ENCODE data around the gene GOLGB1. TPM values are rescaled to one million over a fixed set of nuclear protein-coding genes. Genes with fewer than 3 reads are reported as not detected.

GOLGB1 gene
- total RNA-seq, 1 donor from 2014 or later = 87.9 TPM

DNA sequence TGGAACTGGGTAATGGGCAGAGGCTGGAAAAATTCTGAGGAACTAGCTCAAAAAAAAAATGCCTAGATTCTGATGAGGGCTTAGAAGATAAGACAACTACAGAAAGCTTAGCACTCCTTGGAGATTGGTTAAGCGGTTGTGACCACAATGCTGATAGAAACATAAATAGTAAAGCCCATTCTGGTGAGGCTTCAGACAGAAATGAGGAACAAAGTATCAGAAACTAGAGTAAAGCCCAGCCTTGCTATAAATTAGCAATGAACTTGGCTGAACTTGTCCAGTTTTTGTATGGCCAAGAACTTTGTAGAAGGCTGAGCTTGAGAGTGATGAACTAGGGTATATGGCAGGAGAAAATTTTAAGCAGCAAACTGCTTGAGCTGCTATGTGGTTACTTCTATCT lies 25.4 kb downstream of the GOLGB1 start:
- Histone ChIP-seq H3K9me3 (no peaks in the 10 kb centered on the region), H3K27me3 (no peaks in the 10 kb centered on the region), H3K36me3 (peaks cover 73 to 91% of the 10 kb centered on the region in 2 donors), H3K4me3 (no peak overlapping the region), H3K4me1 (no peaks in the 10 kb centered on the region), H3K27ac (no peak overlapping the region)
- intact Hi-C loops (cut with DNase I) = no loop called here
- no peak for DNase-seq (ENCODE audit: low spot score in 2 of 2)
- TF ChIP-seq, protein P1, sequence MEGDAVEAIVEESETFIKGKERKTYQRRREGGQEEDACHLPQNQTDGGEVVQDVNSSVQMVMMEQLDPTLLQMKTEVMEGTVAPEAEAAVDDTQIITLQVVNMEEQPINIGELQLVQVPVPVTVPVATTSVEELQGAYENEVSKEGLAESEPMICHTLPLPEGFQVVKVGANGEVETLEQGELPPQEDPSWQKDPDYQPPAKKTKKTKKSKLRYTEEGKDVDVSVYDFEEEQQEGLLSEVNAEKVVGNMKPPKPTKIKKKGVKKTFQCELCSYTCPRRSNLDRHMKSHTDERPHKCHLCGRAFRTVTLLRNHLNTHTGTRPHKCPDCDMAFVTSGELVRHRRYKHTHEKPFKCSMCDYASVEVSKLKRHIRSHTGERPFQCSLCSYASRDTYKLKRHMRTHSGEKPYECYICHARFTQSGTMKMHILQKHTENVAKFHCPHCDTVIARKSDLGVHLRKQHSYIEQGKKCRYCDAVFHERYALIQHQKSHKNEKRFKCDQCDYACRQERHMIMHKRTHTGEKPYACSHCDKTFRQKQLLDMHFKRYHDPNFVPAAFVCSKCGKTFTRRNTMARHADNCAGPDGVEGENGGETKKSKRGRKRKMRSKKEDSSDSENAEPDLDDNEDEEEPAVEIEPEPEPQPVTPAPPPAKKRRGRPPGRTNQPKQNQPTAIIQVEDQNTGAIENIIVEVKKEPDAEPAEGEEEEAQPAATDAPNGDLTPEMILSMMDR (IDR thresholded peaks at IDR 0.05) = no peak

DNA sequence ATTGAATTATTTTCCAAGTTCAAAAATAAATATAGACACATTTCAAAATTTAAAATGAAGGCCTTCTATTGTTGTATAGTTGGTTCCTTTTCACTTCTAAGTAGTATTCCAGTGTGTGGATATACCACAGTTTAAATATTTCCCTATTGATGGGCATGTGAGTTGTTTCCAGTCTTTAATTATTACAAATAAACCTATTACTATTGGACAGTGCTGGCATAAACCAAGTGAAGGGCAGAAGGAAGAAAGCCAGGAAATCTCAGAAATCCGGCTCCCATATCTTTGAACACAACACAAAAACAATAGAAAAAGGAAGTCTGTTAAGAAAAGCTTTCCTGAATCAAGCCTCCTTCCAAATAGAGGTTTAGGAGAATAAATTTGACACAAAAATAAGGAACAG lies 26.1 kb downstream of the GOLGB1 start:
- no peak overlapping the region for H3K27ac ChIP-seq
- TF ChIP-seq, protein P1 (IDR thresholded peaks at IDR 0.05) = no peak
- intact Hi-C loops (cut with DNase I) = no loop called here
- no peaks in the 10 kb centered on the region for H3K4me1 ChIP-seq
- no peaks in the 10 kb centered on the region for H3K9me3 ChIP-seq
- no peak overlapping the region for H3K4me3 ChIP-seq
- no peak for DNase-seq (ENCODE audit: low spot score in 2 of 2)
- H3K27me3 ChIP-seq = no peaks in the 10 kb centered on the region
- H3K36me3 ChIP-seq = peaks cover 70 to 92% of the 10 kb centered on the region in 2 donors

DNA sequence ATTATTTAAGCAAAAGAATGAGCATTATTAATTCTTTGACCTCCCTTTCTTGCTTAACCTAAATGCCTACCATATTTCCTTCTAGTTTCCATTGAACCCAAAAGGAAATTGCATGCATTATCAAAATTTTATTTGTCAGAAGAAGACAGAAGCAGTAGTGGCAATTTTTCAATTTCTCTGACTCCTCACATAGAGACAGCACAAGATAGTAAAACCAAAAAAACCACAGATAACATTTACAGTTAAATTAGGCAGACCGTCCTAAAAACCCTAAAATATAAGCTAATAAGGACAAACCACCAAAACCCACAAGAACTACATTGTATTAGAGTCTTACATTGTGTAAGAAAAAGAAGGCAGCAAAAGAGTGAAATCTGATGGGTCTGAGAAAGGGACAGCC lies 27.1 kb downstream of the GOLGB1 start:
- DNase-seq (ENCODE audit: low spot score in 2 of 2) = no peak
- no peak overlapping the region for H3K27ac ChIP-seq
- H3K4me3 ChIP-seq = no peak overlapping the region
- TF ChIP-seq, protein P1 (IDR thresholded peaks at IDR 0.05) = no peak
- H3K9me3 ChIP-seq = no peaks in the 10 kb centered on the region
- H3K4me1 ChIP-seq = no peaks in the 10 kb centered on the region
- peaks cover 67 to 92% of the 10 kb centered on the region in 2 donors for H3K36me3 ChIP-seq
- H3K27me3 ChIP-seq = no peaks in the 10 kb centered on the region
- intact Hi-C loops (cut with DNase I) = no loop called here

DNA sequence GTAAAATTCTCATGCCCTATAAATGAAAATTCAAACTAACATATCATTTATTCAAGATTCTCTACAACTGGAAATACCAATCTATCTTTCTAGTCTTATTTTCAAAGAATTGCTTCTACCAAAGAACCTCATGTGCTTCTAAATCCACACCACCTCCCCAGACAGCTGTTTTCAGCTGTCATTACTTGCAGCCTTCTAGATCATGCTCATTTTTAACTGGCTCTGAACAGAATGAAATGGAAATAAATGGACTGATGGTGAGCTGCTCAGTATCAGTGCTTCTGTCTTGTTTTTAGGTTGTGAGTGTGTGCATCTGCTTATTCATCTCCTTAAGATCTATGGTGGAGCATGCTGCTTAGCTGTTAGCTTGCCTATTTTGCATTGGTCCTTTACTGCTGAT lies 29.4 kb downstream of the GOLGB1 start:
- intact Hi-C loops (cut with DNase I) = no loop called here
- no peak overlapping the region for H3K4me3 ChIP-seq
- TF ChIP-seq, protein P1 (IDR thresholded peaks at IDR 0.05) = no peak
- H3K36me3 ChIP-seq = peaks cover 73 to 99% of the 10 kb centered on the region in 2 donors
- no peak overlapping the region for H3K27ac ChIP-seq
- DNase-seq (ENCODE audit: low spot score in 2 of 2) = no peak
- H3K4me1 ChIP-seq = no peaks in the 10 kb centered on the region
- H3K9me3 ChIP-seq = no peaks in the 10 kb centered on the region
- H3K27me3 ChIP-seq = no peaks in the 10 kb centered on the region

DNA sequence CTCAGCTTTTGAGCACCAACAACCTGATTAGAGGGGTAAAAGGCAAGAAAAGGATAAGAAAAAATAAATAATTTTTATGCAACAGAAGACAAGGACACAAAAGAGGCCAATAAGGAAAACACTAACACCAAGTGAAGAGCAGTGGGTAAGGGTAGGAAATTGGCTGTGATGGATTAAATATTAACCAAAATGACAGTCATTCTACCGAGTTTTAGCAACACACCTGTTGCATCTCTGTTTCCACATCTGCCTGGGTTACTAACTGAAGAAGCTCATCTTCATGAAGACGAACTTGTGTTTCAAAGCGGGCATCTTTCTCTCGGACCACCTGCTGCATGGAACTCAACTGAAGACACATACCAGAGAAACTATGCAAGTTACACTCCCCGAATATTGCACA lies 30.1 kb downstream of the GOLGB1 start:
- Histone ChIP-seq H3K27ac (no peak overlapping the region), H3K9me3 (no peaks in the 10 kb centered on the region), H3K36me3 (peaks cover 73 to 99% of the 10 kb centered on the region in 2 donors), H3K27me3 (no peaks in the 10 kb centered on the region), H3K4me3 (no peak overlapping the region), H3K4me1 (no peaks in the 10 kb centered on the region)
- intact Hi-C loops (cut with DNase I) = no loop called here
- TF ChIP-seq, protein P1 (IDR thresholded peaks at IDR 0.05) = no peak
- no peak for DNase-seq (ENCODE audit: low spot score in 2 of 2)

DNA sequence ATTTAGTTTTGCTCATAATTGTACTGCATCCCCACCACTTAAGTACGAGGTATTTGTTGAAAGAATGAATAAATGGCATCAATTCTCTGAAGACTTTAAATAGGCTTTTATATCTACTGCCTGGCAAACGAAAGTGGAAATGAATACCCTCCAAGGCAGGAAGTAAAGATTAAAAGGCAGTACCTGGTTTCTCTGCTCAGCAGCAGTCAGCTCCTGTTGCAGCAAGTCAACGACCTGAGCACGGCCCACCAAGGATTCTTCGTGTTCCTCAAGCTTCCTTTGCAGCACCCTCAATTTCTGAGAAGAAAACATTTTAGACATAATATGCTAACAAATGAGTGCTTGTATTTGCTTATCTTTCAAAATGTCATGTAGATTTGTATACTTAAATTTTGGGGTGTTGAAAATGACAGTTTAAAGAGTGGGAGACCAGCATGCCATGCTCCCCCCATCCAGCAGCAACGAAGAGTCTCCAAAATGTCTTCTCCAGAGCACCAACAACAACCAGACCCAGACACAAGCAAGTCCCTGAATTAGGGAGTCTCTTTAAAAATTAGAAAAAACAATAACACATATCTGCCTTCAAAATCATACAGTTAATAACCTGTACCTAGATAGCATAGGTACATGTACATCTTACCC lies 31.2 kb downstream of the GOLGB1 start:
- no peaks in the 10 kb centered on the region for H3K9me3 ChIP-seq
- no peaks in the 10 kb centered on the region for H3K4me1 ChIP-seq
- no peak for DNase-seq (ENCODE audit: low spot score in 2 of 2)
- H3K36me3 ChIP-seq = peaks cover 73 to 99% of the 10 kb centered on the region in 2 donors
- intact Hi-C loops (cut with DNase I) = no loop called here
- TF ChIP-seq, protein P1 (IDR thresholded peaks at IDR 0.05) = no peak
- no peak overlapping the region for H3K27ac ChIP-seq
- no peaks in the 10 kb centered on the region for H3K27me3 ChIP-seq
- no peak overlapping the region for H3K4me3 ChIP-seq
